ENCODE measurements around the gene DLG2.

DLG2 gene

DNA sequence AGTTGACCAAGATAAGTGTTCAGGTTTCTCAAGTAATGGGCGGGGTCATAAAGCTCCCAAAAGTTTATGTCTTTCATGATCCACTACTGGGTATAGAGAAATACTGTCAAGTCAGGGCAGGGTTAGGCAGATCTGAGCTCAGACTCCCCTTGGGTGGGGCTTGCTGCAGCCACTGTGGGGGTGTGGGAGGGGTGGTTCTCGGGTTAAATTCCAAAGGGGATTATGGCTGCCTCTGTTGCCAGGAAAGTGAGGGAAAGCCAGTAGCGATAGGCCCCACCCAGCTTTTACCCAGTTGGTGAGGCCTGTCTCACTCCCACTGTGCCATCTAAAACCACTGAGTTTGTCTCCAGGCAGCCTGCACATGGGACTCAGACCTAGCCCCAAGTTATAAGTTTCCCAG is 37.8 kb downstream of the DLG2 start:
- no peak for TF ChIP-seq NFIC (IDR thresholded peaks at IDR 0.05)
- TF ChIP-seq, protein P1, sequence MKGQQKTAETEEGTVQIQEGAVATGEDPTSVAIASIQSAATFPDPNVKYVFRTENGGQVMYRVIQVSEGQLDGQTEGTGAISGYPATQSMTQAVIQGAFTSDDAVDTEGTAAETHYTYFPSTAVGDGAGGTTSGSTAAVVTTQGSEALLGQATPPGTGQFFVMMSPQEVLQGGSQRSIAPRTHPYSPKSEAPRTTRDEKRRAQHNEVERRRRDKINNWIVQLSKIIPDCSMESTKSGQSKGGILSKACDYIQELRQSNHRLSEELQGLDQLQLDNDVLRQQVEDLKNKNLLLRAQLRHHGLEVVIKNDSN (IDR thresholded peaks at IDR 0.05), result no peak
- TF ChIP-seq EP300 (IDR thresholded peaks at IDR 0.05; ENCODE audit: borderline replicate concordance), result no peak
- no peak for TF ChIP-seq REST (IDR thresholded peaks at IDR 0.05; ENCODE audit: low read depth)
- no peak for TF ChIP-seq CEBPB (IDR thresholded peaks at IDR 0.05)
- no peak for TF ChIP-seq FOXM1 (IDR thresholded peaks at IDR 0.05; ENCODE audit: borderline replicate concordance, low read depth)
- TF ChIP-seq ZBTB7A (IDR thresholded peaks at IDR 0.05; ENCODE audit: low read depth), result no peak

DNA sequence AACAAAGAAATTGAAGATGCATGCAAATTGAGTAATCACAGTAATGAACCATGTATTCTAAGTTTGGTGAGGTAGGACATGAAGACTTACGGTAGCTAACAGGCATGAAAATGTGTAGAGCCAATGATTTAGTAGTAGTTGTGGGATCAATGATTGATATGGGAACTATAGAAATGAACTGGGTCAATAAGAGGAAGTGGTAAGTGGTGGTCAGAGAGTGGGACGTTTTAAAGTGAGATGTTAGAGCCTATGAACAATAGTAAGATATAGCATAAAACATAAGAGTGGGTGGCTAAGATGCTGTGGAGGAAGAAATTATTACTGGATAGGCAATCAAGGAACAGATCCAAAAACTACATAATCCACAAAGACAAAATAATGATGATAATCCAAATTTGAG is 45.0 kb downstream of the DLG2 start:
- TF ChIP-seq TAF1 (IDR thresholded peaks at IDR 0.05; ENCODE audit: low read depth) (no peak), RAD21 (IDR thresholded peaks at IDR 0.05; ENCODE audit: low read depth) (no peak), TEAD4 (IDR thresholded peaks at IDR 0.05) (no peak), YY1 (IDR thresholded peaks at IDR 0.05; ENCODE audit: low read depth) (no peak), FOXM1 (IDR thresholded peaks at IDR 0.05; ENCODE audit: borderline replicate concordance, low read depth) (no peak), REST (IDR thresholded peaks at IDR 0.05; ENCODE audit: low read depth) (no peak), NFIC (IDR thresholded peaks at IDR 0.05) (no peak), EGR1 (IDR thresholded peaks at IDR 0.05) (no peak), TCF12 (IDR thresholded peaks at IDR 0.05; ENCODE audit: low read depth) (no peak), MAX (IDR thresholded peaks at IDR 0.05) (no peak), CREB1 (IDR thresholded peaks at IDR 0.05; ENCODE audit: low read depth) (no peak), ZBTB7A (IDR thresholded peaks at IDR 0.05; ENCODE audit: low read depth) (no peak), CEBPB (IDR thresholded peaks at IDR 0.05) (no peak), EP300 (IDR thresholded peaks at IDR 0.05; ENCODE audit: borderline replicate concordance) (no peak)
- TF ChIP-seq, protein P1 (IDR thresholded peaks at IDR 0.05), result no peak

- TF ChIP-seq ZBTB7A (IDR thresholded peaks at IDR 0.05; ENCODE audit: low read depth), result no peak
- TF ChIP-seq NFIC (IDR thresholded peaks at IDR 0.05), result no peak
- TF ChIP-seq TAF1 (IDR thresholded peaks at IDR 0.05; ENCODE audit: low read depth), result no peak
- no peak for TF ChIP-seq MAX (IDR thresholded peaks at IDR 0.05)
- TF ChIP-seq REST (IDR thresholded peaks at IDR 0.05; ENCODE audit: low read depth), result no peak
- TF ChIP-seq EGR1 (IDR thresholded peaks at IDR 0.05), result no peak
- TF ChIP-seq RAD21 (IDR thresholded peaks at IDR 0.05; ENCODE audit: low read depth), result no peak
- no peak for TF ChIP-seq EP300 (IDR thresholded peaks at IDR 0.05; ENCODE audit: borderline replicate concordance)
- no peak for TF ChIP-seq YY1 (IDR thresholded peaks at IDR 0.05; ENCODE audit: low read depth)
- TF ChIP-seq CEBPB (IDR thresholded peaks at IDR 0.05), result no peak
- no peak for TF ChIP-seq CREB1 (IDR thresholded peaks at IDR 0.05; ENCODE audit: low read depth)
- TF ChIP-seq, protein P1 (IDR thresholded peaks at IDR 0.05), result no peak
- no peak for TF ChIP-seq FOXM1 (IDR thresholded peaks at IDR 0.05; ENCODE audit: borderline replicate concordance, low read depth)
- TF ChIP-seq TCF12 (IDR thresholded peaks at IDR 0.05; ENCODE audit: low read depth), result no peak
- no peak for TF ChIP-seq TEAD4 (IDR thresholded peaks at IDR 0.05)
Observed at GRCh38 chr11:85575388-85575787, 51.8 kb downstream of the DLG2 start.

- TF ChIP-seq RAD21 (IDR thresholded peaks at IDR 0.05; ENCODE audit: low read depth), result no peak
- TF ChIP-seq REST (IDR thresholded peaks at IDR 0.05; ENCODE audit: low read depth), result no peak
Observed at GRCh38 chr11:85572056-85572455, 55.1 kb downstream of the DLG2 start.
